ENCODE results near the gene PUS1. TPM values are rescaled to one million over a fixed set of nuclear protein-coding genes. Genes with fewer than 3 reads are reported as not detected.

Gene PUS1
- total RNA-seq, 1 donor from 2014 or later = 7.7 TPM

GRCh38 chr12:131990066-131990979 is 61.2 kb downstream of the PUS1 start:
- H3K4me1 ChIP-seq = peaks cover 6% of the 10 kb centered on the region
- TF ChIP-seq, protein P1, sequence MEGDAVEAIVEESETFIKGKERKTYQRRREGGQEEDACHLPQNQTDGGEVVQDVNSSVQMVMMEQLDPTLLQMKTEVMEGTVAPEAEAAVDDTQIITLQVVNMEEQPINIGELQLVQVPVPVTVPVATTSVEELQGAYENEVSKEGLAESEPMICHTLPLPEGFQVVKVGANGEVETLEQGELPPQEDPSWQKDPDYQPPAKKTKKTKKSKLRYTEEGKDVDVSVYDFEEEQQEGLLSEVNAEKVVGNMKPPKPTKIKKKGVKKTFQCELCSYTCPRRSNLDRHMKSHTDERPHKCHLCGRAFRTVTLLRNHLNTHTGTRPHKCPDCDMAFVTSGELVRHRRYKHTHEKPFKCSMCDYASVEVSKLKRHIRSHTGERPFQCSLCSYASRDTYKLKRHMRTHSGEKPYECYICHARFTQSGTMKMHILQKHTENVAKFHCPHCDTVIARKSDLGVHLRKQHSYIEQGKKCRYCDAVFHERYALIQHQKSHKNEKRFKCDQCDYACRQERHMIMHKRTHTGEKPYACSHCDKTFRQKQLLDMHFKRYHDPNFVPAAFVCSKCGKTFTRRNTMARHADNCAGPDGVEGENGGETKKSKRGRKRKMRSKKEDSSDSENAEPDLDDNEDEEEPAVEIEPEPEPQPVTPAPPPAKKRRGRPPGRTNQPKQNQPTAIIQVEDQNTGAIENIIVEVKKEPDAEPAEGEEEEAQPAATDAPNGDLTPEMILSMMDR (IDR thresholded peaks at IDR 0.05; ENCODE audit: borderline replicate concordance) = no peak
- H3K27ac ChIP-seq (replicated peaks) = no peak overlapping the region
- peaks cover 97% of the 10 kb centered on the region for H3K36me3 ChIP-seq
- intact Hi-C loops (cut with micrococcal nuclease) = no loop called here
- H3K9me3 ChIP-seq (replicated peaks) = no peaks in the 10 kb centered on the region
- no peak for DNase-seq
- no peaks in the 10 kb centered on the region for H3K27me3 ChIP-seq (ENCODE audit: low read depth)
- no peak overlapping the region for H3K4me3 ChIP-seq

DNA sequence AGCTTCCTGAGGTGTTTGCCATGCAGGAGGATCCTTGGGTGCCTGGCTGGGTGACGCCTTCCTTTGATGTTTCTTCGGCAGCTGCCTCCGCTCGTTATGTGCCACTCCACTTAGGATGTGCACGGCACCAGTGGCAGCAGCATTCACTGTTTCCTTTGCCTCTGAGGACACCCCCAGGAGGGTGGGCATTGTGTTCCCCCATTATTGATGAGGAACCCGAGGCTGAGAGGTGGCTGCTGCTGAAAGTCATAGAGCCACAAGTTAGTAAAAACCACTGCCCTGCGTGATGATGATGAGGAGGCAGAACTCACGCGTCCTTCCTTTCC is 61.9 kb downstream of the PUS1 start:
- H3K36me3 ChIP-seq = peaks cover 93% of the 10 kb centered on the region
- intact Hi-C loops (cut with micrococcal nuclease) = no loop called here

DNA sequence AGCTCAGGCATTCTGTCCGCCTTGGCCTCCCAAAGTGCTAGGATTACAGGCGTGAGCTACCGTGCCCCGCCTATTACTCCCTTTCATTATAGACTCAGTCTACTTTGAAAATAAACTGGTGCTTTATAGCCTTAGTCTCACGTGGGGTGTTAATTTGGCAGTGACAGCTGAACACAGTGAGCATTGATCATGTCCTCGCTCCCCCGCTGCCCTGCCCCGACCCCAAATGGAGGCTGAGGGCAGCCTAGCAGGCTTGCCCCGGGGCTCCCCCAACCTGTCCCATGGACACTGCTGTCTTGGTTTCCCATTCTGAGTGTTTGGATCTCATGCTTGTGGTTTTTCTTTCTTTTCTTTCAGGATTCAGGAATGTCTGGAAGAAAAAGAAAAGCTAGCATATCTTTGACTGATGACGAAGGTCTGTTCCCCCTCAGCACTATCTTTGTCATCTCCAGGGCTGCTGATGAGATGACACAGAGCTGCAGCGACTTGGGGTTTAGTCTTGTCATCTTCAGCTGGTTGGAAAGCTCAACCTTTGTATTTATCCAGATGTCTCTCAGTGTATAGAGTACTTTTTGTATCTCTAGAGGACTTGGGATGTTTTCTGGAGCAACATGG is 62.8 kb downstream of the PUS1 start:
- no peak overlapping the region for H3K27ac ChIP-seq (replicated peaks)
- peaks cover 6% of the 10 kb centered on the region for H3K4me1 ChIP-seq
- H3K27me3 ChIP-seq (ENCODE audit: low read depth) = no peaks in the 10 kb centered on the region
- no peak overlapping the region for H3K4me3 ChIP-seq
- TF ChIP-seq, protein P1 (IDR thresholded peaks at IDR 0.05; ENCODE audit: borderline replicate concordance) = no peak
- no peak for DNase-seq
- intact Hi-C loops (cut with micrococcal nuclease) = no loop called here
- H3K9me3 ChIP-seq (replicated peaks) = no peaks in the 10 kb centered on the region
- peaks cover 91% of the 10 kb centered on the region for H3K36me3 ChIP-seq

More for the DNA sequence above, 61.9 kb downstream of the PUS1 start:
- TF ChIP-seq, protein P1 (IDR thresholded peaks at IDR 0.05; ENCODE audit: borderline replicate concordance) = no peak
- H3K4me1 ChIP-seq = peaks cover 6% of the 10 kb centered on the region
- H3K4me3 ChIP-seq = no peak overlapping the region
- no peaks in the 10 kb centered on the region for H3K27me3 ChIP-seq (ENCODE audit: low read depth)
- no peak overlapping the region for H3K27ac ChIP-seq (replicated peaks)
- H3K9me3 ChIP-seq (replicated peaks) = no peaks in the 10 kb centered on the region
- DNase-seq = no peak

DNA sequence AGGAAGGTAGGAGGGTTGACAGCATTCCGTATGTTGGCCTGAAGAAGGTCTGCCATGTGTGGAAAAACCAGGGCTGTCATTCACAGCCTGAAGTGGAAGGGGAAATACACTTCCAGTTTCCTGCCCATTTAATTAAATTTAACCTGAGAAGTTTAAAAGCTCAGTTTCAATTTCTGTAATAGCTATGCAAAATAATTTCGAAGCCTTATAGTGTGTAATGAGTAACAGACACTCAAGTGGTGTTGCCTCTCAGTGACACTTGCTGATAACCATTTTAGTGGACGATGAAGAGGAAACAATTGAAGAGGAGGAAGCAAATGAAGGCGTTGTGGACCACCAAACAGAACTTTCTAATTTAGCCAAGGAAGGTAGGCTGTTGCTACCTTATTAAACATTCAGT is 65.5 kb downstream of the PUS1 start:
- Histone ChIP-seq H3K4me1 (no peaks in the 10 kb centered on the region), H3K4me3 (no peak overlapping the region), H3K27me3 (ENCODE audit: low read depth) (no peaks in the 10 kb centered on the region), H3K36me3 (peaks cover 70% of the 10 kb centered on the region), H3K9me3 (replicated peaks) (no peaks in the 10 kb centered on the region), H3K27ac (replicated peaks) (no peak overlapping the region)
- intact Hi-C loops (cut with micrococcal nuclease) = no loop called here
- TF ChIP-seq, protein P1 (IDR thresholded peaks at IDR 0.05; ENCODE audit: borderline replicate concordance) = no peak
- DNase-seq = no peak

Other genes starting within 250 kb of the PUS1 start
- gene SFSWAP, start 218.2 kb upstream of the PUS1 start, total RNA-seq = 21.9 TPM
- gene MMP17, start 100.9 kb upstream of the PUS1 start, total RNA-seq = 0.77 TPM
- 57.4 TPM for gene ULK1, start 34.7 kb upstream of the PUS1 start, total RNA-seq
- 15.3 TPM for gene EP400, start 20.7 kb downstream of the PUS1 start, total RNA-seq
- 9.0 TPM for gene DDX51, start 215.0 kb downstream of the PUS1 start, total RNA-seq
- 10.3 TPM for gene NOC4L, start 215.2 kb downstream of the PUS1 start, total RNA-seq

Data from left ventricle myocardium inferior (tissue), 1 donor.